ENCODE results near the gene MAP3K10. TPM values are rescaled to one million over a fixed set of nuclear protein-coding genes. Genes with fewer than 3 reads are reported as not detected.

The MAP3K10 gene
- polyA plus RNA-seq, 4 donors, result 12.7 to 17.8 (median 13.7) TPM

- DNase-seq (ENCODE audit: low read depth in 4 of 4, low spot score in 3 of 4), result no peak
Measured at GRCh38 chr19:40245506-40246128, 54.4 kb downstream of the MAP3K10 start.

- no peak for DNase-seq (ENCODE audit: low read depth in 4 of 4, low spot score in 3 of 4)
Measured at GRCh38 chr19:40246292-40247073, 55.3 kb downstream of the MAP3K10 start.

GRCh38 chr19:40247178-40247577, 56.0 kb downstream of the MAP3K10 start:
- no peak for DNase-seq (ENCODE audit: low read depth in 4 of 4, low spot score in 3 of 4)

- DNase-seq (ENCODE audit: low read depth in 4 of 4, low spot score in 3 of 4), result no peak
Measured at GRCh38 chr19:40247735-40248262, 56.6 kb downstream of the MAP3K10 start.

- no peak for DNase-seq (ENCODE audit: low read depth in 4 of 4, low spot score in 3 of 4)
Measured at GRCh38 chr19:40249201-40249600, 58.0 kb downstream of the MAP3K10 start.

- DNase-seq (ENCODE audit: low read depth in 4 of 4, low spot score in 3 of 4), result no peak
Measured at GRCh38 chr19:40249781-40250180, 58.6 kb downstream of the MAP3K10 start.

- DNase-seq (ENCODE audit: low read depth in 4 of 4, low spot score in 3 of 4), result no peak
Measured at GRCh38 chr19:40251244-40251643, 60.0 kb downstream of the MAP3K10 start.

- DNase-seq (ENCODE audit: low read depth in 4 of 4, low spot score in 3 of 4), result no peak
Measured at GRCh38 chr19:40251991-40252390, 60.8 kb downstream of the MAP3K10 start.

- no peak for DNase-seq (ENCODE audit: low read depth in 4 of 4, low spot score in 3 of 4)
Measured at GRCh38 chr19:40252395-40252794, 61.2 kb downstream of the MAP3K10 start.

GRCh38 chr19:40253611-40254092, 62.4 kb downstream of the MAP3K10 start:
- DNase-seq (ENCODE audit: low read depth in 4 of 4, low spot score in 3 of 4), result no peak

- DNase-seq (ENCODE audit: low read depth in 4 of 4, low spot score in 3 of 4), result no peak
Measured at GRCh38 chr19:40254714-40255418, 63.6 kb downstream of the MAP3K10 start.

- DNase-seq (ENCODE audit: low read depth in 4 of 4, low spot score in 3 of 4), result no peak
Measured at GRCh38 chr19:40255619-40256166, 64.5 kb downstream of the MAP3K10 start.

GRCh38 chr19:40256512-40256911, 65.3 kb downstream of the MAP3K10 start:
- DNase-seq (ENCODE audit: low read depth in 4 of 4, low spot score in 3 of 4), result no peak

- no peak for DNase-seq (ENCODE audit: low read depth in 4 of 4, low spot score in 3 of 4)
Measured at GRCh38 chr19:40257096-40257517, 65.9 kb downstream of the MAP3K10 start.

GRCh38 chr19:40261631-40262030, 70.4 kb downstream of the MAP3K10 start:
- no peak for DNase-seq (ENCODE audit: low read depth in 4 of 4, low spot score in 3 of 4)

GRCh38 chr19:40262422-40262821, 71.2 kb downstream of the MAP3K10 start:
- no peak for DNase-seq (ENCODE audit: low read depth in 4 of 4, low spot score in 3 of 4)

GRCh38 chr19:40263440-40264313, 72.5 kb downstream of the MAP3K10 start:
- DNase-seq (ENCODE audit: low read depth in 4 of 4, low spot score in 3 of 4), result no peak

GRCh38 chr19:40264314-40265054, 73.3 kb downstream of the MAP3K10 start:
- no peak for DNase-seq (ENCODE audit: low read depth in 4 of 4, low spot score in 3 of 4)
